ENCODE results near the gene PLEKHA1. TPM values are rescaled to one million over a fixed set of nuclear protein-coding genes. Genes with fewer than 3 reads are reported as not detected.

The PLEKHA1 gene
- total and polyA plus RNA-seq, 2 experiments from 2014 or later, result 25.8 to 36.6 TPM

DNA sequence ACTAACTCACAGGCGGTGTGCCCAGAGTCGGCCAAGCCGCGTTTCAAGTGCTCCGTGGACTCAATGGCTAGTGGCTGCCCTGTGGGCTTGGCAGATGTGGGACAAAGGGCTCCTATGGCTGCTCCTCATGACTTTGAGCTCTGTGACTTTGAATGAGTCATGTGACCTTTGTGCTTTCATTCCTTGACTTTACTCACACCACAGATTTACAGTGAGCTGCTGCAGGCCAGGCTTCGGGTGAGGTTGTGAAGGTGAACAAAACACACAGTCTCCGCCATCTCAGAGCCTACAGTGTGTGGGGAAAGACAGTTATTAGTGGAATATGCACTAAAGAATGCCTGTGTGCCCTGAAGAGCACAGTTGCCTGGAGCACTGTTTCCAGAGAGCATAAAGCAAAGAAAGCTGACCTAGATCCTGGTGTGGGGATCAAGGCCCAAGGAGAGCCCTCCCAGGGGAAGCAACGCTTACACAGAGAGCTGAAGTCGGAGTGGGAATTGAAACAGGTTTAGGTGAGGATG lies 29.7 kb upstream of the PLEKHA1 start (continued):
- TF ChIP-seq, protein P1, sequence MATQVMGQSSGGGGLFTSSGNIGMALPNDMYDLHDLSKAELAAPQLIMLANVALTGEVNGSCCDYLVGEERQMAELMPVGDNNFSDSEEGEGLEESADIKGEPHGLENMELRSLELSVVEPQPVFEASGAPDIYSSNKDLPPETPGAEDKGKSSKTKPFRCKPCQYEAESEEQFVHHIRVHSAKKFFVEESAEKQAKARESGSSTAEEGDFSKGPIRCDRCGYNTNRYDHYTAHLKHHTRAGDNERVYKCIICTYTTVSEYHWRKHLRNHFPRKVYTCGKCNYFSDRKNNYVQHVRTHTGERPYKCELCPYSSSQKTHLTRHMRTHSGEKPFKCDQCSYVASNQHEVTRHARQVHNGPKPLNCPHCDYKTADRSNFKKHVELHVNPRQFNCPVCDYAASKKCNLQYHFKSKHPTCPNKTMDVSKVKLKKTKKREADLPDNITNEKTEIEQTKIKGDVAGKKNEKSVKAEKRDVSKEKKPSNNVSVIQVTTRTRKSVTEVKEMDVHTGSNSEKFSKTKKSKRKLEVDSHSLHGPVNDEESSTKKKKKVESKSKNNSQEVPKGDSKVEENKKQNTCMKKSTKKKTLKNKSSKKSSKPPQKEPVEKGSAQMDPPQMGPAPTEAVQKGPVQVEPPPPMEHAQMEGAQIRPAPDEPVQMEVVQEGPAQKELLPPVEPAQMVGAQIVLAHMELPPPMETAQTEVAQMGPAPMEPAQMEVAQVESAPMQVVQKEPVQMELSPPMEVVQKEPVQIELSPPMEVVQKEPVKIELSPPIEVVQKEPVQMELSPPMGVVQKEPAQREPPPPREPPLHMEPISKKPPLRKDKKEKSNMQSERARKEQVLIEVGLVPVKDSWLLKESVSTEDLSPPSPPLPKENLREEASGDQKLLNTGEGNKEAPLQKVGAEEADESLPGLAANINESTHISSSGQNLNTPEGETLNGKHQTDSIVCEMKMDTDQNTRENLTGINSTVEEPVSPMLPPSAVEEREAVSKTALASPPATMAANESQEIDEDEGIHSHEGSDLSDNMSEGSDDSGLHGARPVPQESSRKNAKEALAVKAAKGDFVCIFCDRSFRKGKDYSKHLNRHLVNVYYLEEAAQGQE (IDR thresholded peaks at IDR 0.05; ENCODE audit: unreplicated experiment), result no peak
- TF ChIP-seq STAT1 (IDR thresholded peaks at IDR 0.05; ENCODE audit: unreplicated experiment), result no peak
- TF ChIP-seq POLR2AphosphoS5 (IDR thresholded peaks at IDR 0.05; ENCODE audit: low read depth), result no peak
- no peak for TF ChIP-seq ZNF114 (CRISPR knock-in tag; IDR thresholded peaks at IDR 0.05)

DNA sequence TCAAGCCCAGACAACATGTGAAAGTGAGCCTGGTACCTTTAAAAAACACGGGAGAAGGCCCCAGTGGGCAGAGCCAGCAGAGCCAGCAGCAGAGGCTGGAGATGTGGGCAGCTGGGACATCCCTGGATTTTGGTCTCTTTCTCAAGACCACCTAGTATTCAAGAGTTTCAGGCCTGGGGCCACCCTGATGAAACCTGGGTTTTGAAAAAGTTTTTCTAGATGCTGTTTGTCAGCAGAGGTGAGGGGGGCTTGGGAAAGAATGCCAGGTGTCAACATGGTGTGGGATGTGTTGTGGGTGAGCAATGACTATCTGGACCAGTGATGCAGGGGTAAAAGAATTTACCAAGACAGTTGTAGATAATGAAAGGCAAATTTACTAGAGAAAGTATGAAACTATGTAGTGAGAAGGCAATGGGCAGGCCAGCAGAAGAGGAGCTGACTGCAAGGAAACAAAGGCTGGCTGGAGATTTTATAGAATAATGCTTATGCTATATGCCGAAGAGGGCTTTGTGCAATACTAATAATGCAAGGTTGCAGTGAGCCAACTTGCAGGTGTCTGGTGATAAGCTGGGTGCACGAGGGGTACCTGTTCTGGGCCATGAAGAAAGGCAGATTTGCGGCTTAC lies 28.1 kb upstream of the PLEKHA1 start:
- Histone ChIP-seq H3K4me3 (no peak overlapping the region), H2AFZ (no peak overlapping the region), H4K20me1 (replicated peaks; ENCODE audit: insufficient read depth) (no peaks in the 10 kb centered on the region), H3K9me2 (ENCODE audit: insufficient read depth) (no peaks in the 10 kb centered on the region), H3F3A (replicated peaks; ENCODE audit: low read depth) (no peaks in the 10 kb centered on the region), H3K36me3 (ENCODE audit: insufficient read depth) (no peaks in the 10 kb centered on the region), H3K4me1 (ENCODE audit: insufficient read depth) (no peaks in the 10 kb centered on the region; the same call in 1 of the 2 replicates), H3K4me2 (no peak overlapping the region), H3K79me2 (replicated peaks; ENCODE audit: insufficient read depth) (no peaks in the 10 kb centered on the region), H3K27ac (ENCODE audit: low read depth) (no peak overlapping the region), H3K27me3 (ENCODE audit: insufficient read depth) (no peaks in the 10 kb centered on the region)
- no peak overlapping the region for H3K27ac Mint-ChIP-seq
- peaks cover 35% of the 10 kb centered on the region for H3K9me3 Mint-ChIP-seq
- H3K4me3 Mint-ChIP-seq, result no peak overlapping the region
- H3K36me3 Mint-ChIP-seq (ENCODE audit: low read depth), result peaks cover 39% of the 10 kb centered on the region
- no peak for DNase-seq (ENCODE audit: low spot score)
- peaks cover 22% of the 10 kb centered on the region for H3K4me1 Mint-ChIP-seq
- no peak for ATAC-seq
- H3K27me3 Mint-ChIP-seq (ENCODE audit: insufficient read depth, low read depth, poor library complexity), result peaks cover 7% of the 10 kb centered on the region
- TF ChIP-seq NANOG (IDR thresholded peaks at IDR 0.05; ENCODE audit: borderline replicate concordance), result no peak
- TF ChIP-seq POLR2AphosphoS5 (IDR thresholded peaks at IDR 0.05; ENCODE audit: low read depth), result no peak
- no peak for TF ChIP-seq CREB1 (CRISPR knock-in tag; IDR thresholded peaks at IDR 0.05; ENCODE audit: low read depth)
- TF ChIP-seq, protein P2, sequence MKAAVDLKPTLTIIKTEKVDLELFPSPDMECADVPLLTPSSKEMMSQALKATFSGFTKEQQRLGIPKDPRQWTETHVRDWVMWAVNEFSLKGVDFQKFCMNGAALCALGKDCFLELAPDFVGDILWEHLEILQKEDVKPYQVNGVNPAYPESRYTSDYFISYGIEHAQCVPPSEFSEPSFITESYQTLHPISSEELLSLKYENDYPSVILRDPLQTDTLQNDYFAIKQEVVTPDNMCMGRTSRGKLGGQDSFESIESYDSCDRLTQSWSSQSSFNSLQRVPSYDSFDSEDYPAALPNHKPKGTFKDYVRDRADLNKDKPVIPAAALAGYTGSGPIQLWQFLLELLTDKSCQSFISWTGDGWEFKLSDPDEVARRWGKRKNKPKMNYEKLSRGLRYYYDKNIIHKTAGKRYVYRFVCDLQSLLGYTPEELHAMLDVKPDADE (IDR thresholded peaks at IDR 0.05), result no peak
- TF ChIP-seq, protein P1 (IDR thresholded peaks at IDR 0.05; ENCODE audit: unreplicated experiment), result no peak
- no peak for TF ChIP-seq JUNB (IDR thresholded peaks at IDR 0.05; ENCODE audit: unreplicated experiment)
- TF ChIP-seq, protein P3, sequence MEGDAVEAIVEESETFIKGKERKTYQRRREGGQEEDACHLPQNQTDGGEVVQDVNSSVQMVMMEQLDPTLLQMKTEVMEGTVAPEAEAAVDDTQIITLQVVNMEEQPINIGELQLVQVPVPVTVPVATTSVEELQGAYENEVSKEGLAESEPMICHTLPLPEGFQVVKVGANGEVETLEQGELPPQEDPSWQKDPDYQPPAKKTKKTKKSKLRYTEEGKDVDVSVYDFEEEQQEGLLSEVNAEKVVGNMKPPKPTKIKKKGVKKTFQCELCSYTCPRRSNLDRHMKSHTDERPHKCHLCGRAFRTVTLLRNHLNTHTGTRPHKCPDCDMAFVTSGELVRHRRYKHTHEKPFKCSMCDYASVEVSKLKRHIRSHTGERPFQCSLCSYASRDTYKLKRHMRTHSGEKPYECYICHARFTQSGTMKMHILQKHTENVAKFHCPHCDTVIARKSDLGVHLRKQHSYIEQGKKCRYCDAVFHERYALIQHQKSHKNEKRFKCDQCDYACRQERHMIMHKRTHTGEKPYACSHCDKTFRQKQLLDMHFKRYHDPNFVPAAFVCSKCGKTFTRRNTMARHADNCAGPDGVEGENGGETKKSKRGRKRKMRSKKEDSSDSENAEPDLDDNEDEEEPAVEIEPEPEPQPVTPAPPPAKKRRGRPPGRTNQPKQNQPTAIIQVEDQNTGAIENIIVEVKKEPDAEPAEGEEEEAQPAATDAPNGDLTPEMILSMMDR (conservative IDR thresholded peaks at IDR 0.05; ENCODE audit: low read depth in 2 of 2), result no peak
- TF ChIP-seq EZH2phosphoT487 (IDR thresholded peaks at IDR 0.05; ENCODE audit: unreplicated experiment), result no peak
- TF ChIP-seq ZNF114 (CRISPR knock-in tag; IDR thresholded peaks at IDR 0.05), result no peak
